HFFc6 (cell line): Measurements from ENCODE around the gene LRRC26. TPM values are rescaled to one million over a fixed set of nuclear protein-coding genes. Genes with fewer than 3 reads are reported as not detected.

ENCODE experiments used
- DNase-seq: peaks from one replicate; pipeline ENCODE4 v3.0.0-alpha.2; 2018
- H3K27ac Mint-ChIP-seq: 2 replicates; pipeline ENCODE4 v1.8.0; 2020; ENCODE audit warnings: mild to moderate bottlenecking, mixed read lengths
- H3K27me3 Mint-ChIP-seq: 2 replicates; pipeline ENCODE4 v1.8.0; 2021; ENCODE audit warnings: mild to moderate bottlenecking, moderate library complexity, mixed read lengths; ENCODE audit not compliant: insufficient read depth
- H3K36me3 Mint-ChIP-seq: 2 replicates; pipeline ENCODE4 v1.8.0; 2021; ENCODE audit warnings: low read depth, mixed read lengths
- H3K4me1 Mint-ChIP-seq: 2 replicates; pipeline ENCODE4 v1.8.0; 2020; ENCODE audit warnings: low read depth, mixed read lengths
- H3K4me3 Mint-ChIP-seq: 2 replicates; pipeline ENCODE4 v1.8.0; 2020; ENCODE audit warnings: mild to moderate bottlenecking, moderate library complexity, mixed read lengths
- H3K9me3 Mint-ChIP-seq: 2 replicates; pipeline ENCODE4 v1.8.0; 2020; ENCODE audit warnings: mild to moderate bottlenecking, mixed read lengths
- CTCF ChIP-seq: fragments of 200-600 bp; sonication (generic); IDR thresholded peaks from 2 replicates; pipeline ENCODE4 v1.5.0; 2021; ENCODE audit warnings: antibody characterized with exemption, mild to moderate bottlenecking
- total RNA-seq, 6 experiments: library from RNA; stranded (reverse); fragmentation: NEBNext Ultra II Directional; extraction: Animal tissue kit (Norgen Biotek cat#: 25700); gene quantifications; 2 replicates in 1 of 6; 3 replicates in 5 of 6; pipeline ENCODE4 v1.2.3, GENCODE V29; 2021

LRRC26 gene
- total RNA-seq, 6 experiments from 2014 or later: not detected

GRCh38 chr9:137189297-137190295 is 19.7 kb upstream of the LRRC26 start:
- DNase-seq: no peak
- peak overlapping the region; percentile 97 for H3K4me3 Mint-ChIP-seq
- H3K27me3 Mint-ChIP-seq: peaks cover 1% of the 10 kb centered on the region
- no peaks in the 10 kb centered on the region; the same call in none of the 2 replicates for H3K36me3 Mint-ChIP-seq
- TF ChIP-seq CTCF: no peak; the same call in 1 of the 2 replicates
- H3K27ac Mint-ChIP-seq: peak overlapping the region; percentile 94
- no peaks in the 10 kb centered on the region for H3K9me3 Mint-ChIP-seq
- H3K4me1 Mint-ChIP-seq: peaks cover 32% of the 10 kb centered on the region

GRCh38 chr9:137188490-137189296 is 18.8 kb upstream of the LRRC26 start, which contains the start of the genes ANAPC2 and SSNA1:
Gene ANAPC2 (minus strand): TSS chr9:137188560. CDS start chr9:137188532, 28 bp downstream.
Gene SSNA1 (plus strand): TSS chr9:137188676. CDS start chr9:137188727, 51 bp downstream.
- Mint-ChIP-seq H3K4me1 (peaks cover 32% of the 10 kb centered on the region), H3K27me3 (peaks cover 3% of the 10 kb centered on the region), H3K36me3 (no peaks in the 10 kb centered on the region; the same call in none of the 2 replicates), H3K27ac (peak within 1 kb of the TSS; percentile 94), H3K9me3 (no peaks in the 10 kb centered on the region), H3K4me3 (peak within 1 kb of the TSS; percentile 97)
- TF ChIP-seq CTCF: peak; percentile 65
- DNase-seq: peak; percentile 91

- peaks cover 32% of the 10 kb centered on the region for H3K4me1 Mint-ChIP-seq
- peak overlapping the region; percentile 94 for H3K27ac Mint-ChIP-seq
- peaks cover 3% of the 10 kb centered on the region for H3K27me3 Mint-ChIP-seq
- no peak for TF ChIP-seq CTCF
- no peaks in the 10 kb centered on the region for H3K9me3 Mint-ChIP-seq
- DNase-seq: no peak
- peak overlapping the region; percentile 97 for H3K4me3 Mint-ChIP-seq
- no peaks in the 10 kb centered on the region; the same call in none of the 2 replicates for H3K36me3 Mint-ChIP-seq
Measured at GRCh38 chr9:137188086-137188489, 18.2 kb upstream of the LRRC26 start.

GRCh38 chr9:137187386-137187785 is 17.5 kb upstream of the LRRC26 start:
- no peak for DNase-seq
- no peaks in the 10 kb centered on the region for H3K9me3 Mint-ChIP-seq
- TF ChIP-seq CTCF: no peak
- peaks cover 3% of the 10 kb centered on the region for H3K27me3 Mint-ChIP-seq
- peak overlapping the region; percentile 97 for H3K4me3 Mint-ChIP-seq
- no peaks in the 10 kb centered on the region; the same call in none of the 2 replicates for H3K36me3 Mint-ChIP-seq
- peak overlapping the region; percentile 94 for H3K27ac Mint-ChIP-seq
- H3K4me1 Mint-ChIP-seq: peaks cover 32% of the 10 kb centered on the region

GRCh38 chr9:137186385-137186784 is 16.5 kb upstream of the LRRC26 start:
- H3K27me3 Mint-ChIP-seq: peaks cover 6% of the 10 kb centered on the region; the same call in 1 of the 2 replicates
- TF ChIP-seq CTCF: no peak
- no peaks in the 10 kb centered on the region for H3K9me3 Mint-ChIP-seq
- DNase-seq: no peak
- H3K4me3 Mint-ChIP-seq: peak overlapping the region; percentile 97
- peaks cover 4% of the 10 kb centered on the region for H3K36me3 Mint-ChIP-seq
- H3K27ac Mint-ChIP-seq: no peak overlapping the region
- peaks cover 32% of the 10 kb centered on the region for H3K4me1 Mint-ChIP-seq
